ENCODE measurements around the gene NOG.

The NOG gene

GRCh38 chr17:56641373-56641772, 47.9 kb downstream of the NOG start:
- DNase-seq (ENCODE audit: low read depth): no peak
- no peak for TF ChIP-seq CTCF (IDR thresholded peaks at IDR 0.05; ENCODE audit: control insufficient read depth, extremely low read depth, insufficient read depth)
- H3K4me3 ChIP-seq (ENCODE audit: low read depth, low read length): no peak overlapping the region

GRCh38 chr17:56641894-56642293, 48.4 kb downstream of the NOG start:
- no peak for DNase-seq (ENCODE audit: low read depth)

GRCh38 chr17:56642424-56642823, 48.9 kb downstream of the NOG start:
- H3K4me3 ChIP-seq (ENCODE audit: low read depth, low read length): no peak overlapping the region
- no peak for DNase-seq (ENCODE audit: low read depth)
- no peak for TF ChIP-seq CTCF (IDR thresholded peaks at IDR 0.05; ENCODE audit: control insufficient read depth, extremely low read depth, insufficient read depth)

More at GRCh38 chr17:56641894-56642293, 48.4 kb downstream of the NOG start:
- H3K4me3 ChIP-seq (ENCODE audit: low read depth, low read length): no peak overlapping the region
- TF ChIP-seq CTCF (IDR thresholded peaks at IDR 0.05; ENCODE audit: control insufficient read depth, extremely low read depth, insufficient read depth): no peak
